Effector memory CD4-positive, alpha-beta T cell (primary cell): ENCODE data around the gene SRGN.
"Not testable (repeated sequence)": the region's sequence is repeated elsewhere in the genome, so short reads cannot be mapped to it uniquely, and the experiment has no call there.

ENCODE experiments used
- DNase-seq, 3 donors: peaks; one replicate each; pipeline ENCODE4 v3.0.0-alpha.2; 2020
- H3K27ac ChIP-seq: 2 replicates; pipeline ENCODE4 v1.7.0; 2013; ENCODE audit warnings: mild to moderate bottlenecking, low read length, moderate library complexity; ENCODE audit not compliant: insufficient read depth, poor library complexity, severe bottlenecking
- H3K27me3 ChIP-seq: replicated peaks from 2 replicates; pipeline ENCODE4 v1.7.0; 2013; ENCODE audit warnings: mild to moderate bottlenecking, low read length; ENCODE audit not compliant: insufficient read depth, control insufficient read depth, poor library complexity, severe bottlenecking
- H3K36me3 ChIP-seq: 2 replicates; pipeline ENCODE4 v1.7.0; 2013; ENCODE audit warnings: mild to moderate bottlenecking, low read length, moderate library complexity; ENCODE audit not compliant: control insufficient read depth, insufficient read depth
- H3K4me1 ChIP-seq: 2 replicates; pipeline ENCODE4 v1.7.0; 2013; ENCODE audit warnings: low read length, mild to moderate bottlenecking; ENCODE audit not compliant: control insufficient read depth, insufficient read depth, poor library complexity, severe bottlenecking
- H3K4me3 ChIP-seq: 2 replicates; pipeline ENCODE4 v1.7.0; 2013; ENCODE audit warnings: low read length, low read depth, mild to moderate bottlenecking; ENCODE audit not compliant: insufficient read depth, poor library complexity, severe bottlenecking
- H3K9me3 ChIP-seq: 2 replicates; pipeline ENCODE4 v1.7.0; 2013; ENCODE audit warnings: mild to moderate bottlenecking, low read length, moderate library complexity; ENCODE audit not compliant: control insufficient read depth

SRGN gene

GRCh38 chr10:69125554-69125953 lies 37.7 kb downstream of the SRGN start:
- DNase-seq, result no peak
- peaks cover 9% of the 10 kb centered on the region for H3K4me1 ChIP-seq
- H3K9me3 ChIP-seq, result no peaks in the 10 kb centered on the region
- H3K27ac ChIP-seq, result no peak overlapping the region
- H3K27me3 ChIP-seq, result no peaks in the 10 kb centered on the region
- peak overlapping the region; percentile 80 for H3K4me3 ChIP-seq
- H3K36me3 ChIP-seq, result no peaks in the 10 kb centered on the region

GRCh38 chr10:69130251-69130650 lies 42.3 kb downstream of the SRGN start:
- peaks cover 5% of the 10 kb centered on the region for H3K4me1 ChIP-seq
- no peak overlapping the region for H3K4me3 ChIP-seq
- H3K27me3 ChIP-seq, result no peaks in the 10 kb centered on the region
- peaks cover 17% of the 10 kb centered on the region for H3K36me3 ChIP-seq
- no peaks in the 10 kb centered on the region for H3K9me3 ChIP-seq
- no peak overlapping the region for H3K27ac ChIP-seq
- DNase-seq, result no peak

GRCh38 chr10:69139961-69140360 lies 52.1 kb downstream of the SRGN start:
- H3K27me3 ChIP-seq, result no peaks in the 10 kb centered on the region
- peaks cover 3% of the 10 kb centered on the region for H3K36me3 ChIP-seq
- H3K9me3 ChIP-seq, result no peaks in the 10 kb centered on the region
- H3K4me1 ChIP-seq, result no peaks in the 10 kb centered on the region
- H3K27ac ChIP-seq, result no peak overlapping the region
- DNase-seq, result no peak
- H3K4me3 ChIP-seq, result no peak overlapping the region

GRCh38 chr10:69141304-69141703 lies 53.4 kb downstream of the SRGN start:
- Histone ChIP-seq H3K4me3 (no peak overlapping the region), H3K27me3 (no peaks in the 10 kb centered on the region)

GRCh38 chr10:69142074-69142473 lies 54.2 kb downstream of the SRGN start:
- H3K9me3 ChIP-seq, H3K4me1 ChIP-seq, DNase-seq, H3K36me3 ChIP-seq, H3K27me3 ChIP-seq, H3K27ac ChIP-seq, H3K4me3 ChIP-seq: not testable (repeated sequence)

More at GRCh38 chr10:69141304-69141703, 53.4 kb downstream of the SRGN start:
- Histone ChIP-seq H3K9me3 (no peaks in the 10 kb centered on the region), H3K4me1 (no peaks in the 10 kb centered on the region), H3K27ac (no peak overlapping the region), H3K36me3 (no peaks in the 10 kb centered on the region)
- DNase-seq, result no peak

GRCh38 chr10:69142983-69143382 lies 55.1 kb downstream of the SRGN start:
- Histone ChIP-seq H3K27me3 (no peaks in the 10 kb centered on the region), H3K36me3 (no peaks in the 10 kb centered on the region), H3K9me3 (no peaks in the 10 kb centered on the region), H3K4me3 (no peak overlapping the region), H3K4me1 (no peaks in the 10 kb centered on the region), H3K27ac (no peak overlapping the region)
- DNase-seq, result no peak

GRCh38 chr10:69145329-69145728 lies 57.4 kb downstream of the SRGN start:
- no peak overlapping the region for H3K27ac ChIP-seq
- H3K4me1 ChIP-seq, result no peaks in the 10 kb centered on the region
- no peaks in the 10 kb centered on the region for H3K36me3 ChIP-seq

GRCh38 chr10:69145864-69146263 lies 58.0 kb downstream of the SRGN start:
- Histone ChIP-seq H3K36me3 (no peaks in the 10 kb centered on the region), H3K27me3 (no peaks in the 10 kb centered on the region), H3K9me3 (no peaks in the 10 kb centered on the region), H3K4me1 (no peaks in the 10 kb centered on the region), H3K27ac (no peak overlapping the region), H3K4me3 (no peak overlapping the region)
- DNase-seq, result no peak

More at GRCh38 chr10:69145329-69145728, 57.4 kb downstream of the SRGN start:
- Histone ChIP-seq H3K9me3 (no peaks in the 10 kb centered on the region), H3K4me3 (no peak overlapping the region), H3K27me3 (no peaks in the 10 kb centered on the region)
- DNase-seq, result no peak

- no peak for DNase-seq
- no peak overlapping the region for H3K27ac ChIP-seq
- H3K27me3 ChIP-seq, result no peaks in the 10 kb centered on the region
- H3K9me3 ChIP-seq, result no peaks in the 10 kb centered on the region
- H3K4me3 ChIP-seq, result no peak overlapping the region
- H3K4me1 ChIP-seq, result no peaks in the 10 kb centered on the region
- no peaks in the 10 kb centered on the region for H3K36me3 ChIP-seq
These were observed 58.9 kb downstream of the SRGN start for GRCh38 chr10:69146759-69147158.

GRCh38 chr10:69151984-69152383 lies 64.1 kb downstream of the SRGN start:
- no peak overlapping the region for H3K27ac ChIP-seq
- H3K4me3 ChIP-seq, result no peak overlapping the region
- H3K9me3 ChIP-seq, result no peaks in the 10 kb centered on the region
- H3K4me1 ChIP-seq, result no peaks in the 10 kb centered on the region
- H3K36me3 ChIP-seq, result no peaks in the 10 kb centered on the region
- H3K27me3 ChIP-seq, result no peaks in the 10 kb centered on the region
- DNase-seq, result no peak

- H3K27ac ChIP-seq, result no peak overlapping the region
- H3K9me3 ChIP-seq, result no peaks in the 10 kb centered on the region
- H3K36me3 ChIP-seq, result peaks cover 7% of the 10 kb centered on the region
- DNase-seq, result no peak
- no peak overlapping the region for H3K4me3 ChIP-seq
- H3K4me1 ChIP-seq, result no peaks in the 10 kb centered on the region
- H3K27me3 ChIP-seq, result no peaks in the 10 kb centered on the region
These were observed 65.3 kb downstream of the SRGN start for GRCh38 chr10:69153227-69153626.
